Activated CD8-positive, alpha-beta memory T cell treated with anti-CD3 and anti-CD28 coated beads, Interleukin-2, amount 50 U/mL, for 4 hours (primary cell): ENCODE measurements around the gene PDP2.
"Not testable (repeated sequence)": the region's sequence is repeated elsewhere in the genome, so short reads cannot be mapped to it uniquely, and the experiment has no call there.

ENCODE experiments used
- DNase-seq: peaks from one replicate; pipeline ENCODE4 v3.0.0-alpha.2; 2020

PDP2 gene

DNA sequence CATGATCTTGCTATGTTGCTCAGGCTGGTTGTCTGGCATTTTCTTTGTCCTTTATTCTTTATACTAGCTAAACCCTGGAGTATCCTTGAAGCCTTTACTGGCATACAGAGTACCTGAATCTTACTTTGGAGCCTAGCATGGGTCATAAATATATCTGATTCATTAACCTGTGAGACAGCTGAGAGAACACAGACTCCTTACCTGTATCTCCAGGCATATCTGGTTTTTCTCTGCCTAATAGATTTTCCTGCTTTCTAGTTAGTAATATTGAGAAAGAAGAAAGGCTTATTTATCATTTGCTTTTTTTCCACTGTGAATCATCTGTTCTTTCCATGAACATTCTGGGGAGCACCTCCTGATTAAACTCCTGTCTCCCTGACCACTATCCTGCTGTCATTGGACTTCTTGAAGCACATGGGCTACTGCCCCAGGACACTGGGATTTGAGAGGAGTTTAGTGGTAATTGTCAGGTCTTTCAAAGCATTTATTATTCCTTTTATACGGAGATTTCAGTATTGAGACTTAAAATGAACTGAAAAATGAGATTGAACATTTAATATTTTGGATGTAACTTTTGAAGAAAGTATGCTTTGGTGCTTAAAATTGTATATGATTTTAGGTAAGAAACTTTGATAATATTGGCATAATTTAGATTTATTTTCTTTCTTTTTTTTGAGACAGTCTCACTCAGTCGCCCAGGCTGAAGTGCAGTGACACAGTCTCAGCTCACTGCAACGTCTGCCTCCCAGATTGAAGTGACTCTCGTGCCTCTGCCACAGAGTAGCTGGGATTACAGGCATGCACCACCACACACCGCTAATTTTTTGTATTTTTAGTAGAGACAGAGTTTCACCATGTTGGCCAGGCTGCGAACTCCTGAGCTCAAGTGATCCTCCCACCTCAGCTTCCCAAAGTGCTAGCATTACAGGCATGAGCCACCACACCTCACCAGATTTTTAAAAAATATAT, 8.6 kb downstream of the PDP2 start:
- DNase-seq: no peak

DNA sequence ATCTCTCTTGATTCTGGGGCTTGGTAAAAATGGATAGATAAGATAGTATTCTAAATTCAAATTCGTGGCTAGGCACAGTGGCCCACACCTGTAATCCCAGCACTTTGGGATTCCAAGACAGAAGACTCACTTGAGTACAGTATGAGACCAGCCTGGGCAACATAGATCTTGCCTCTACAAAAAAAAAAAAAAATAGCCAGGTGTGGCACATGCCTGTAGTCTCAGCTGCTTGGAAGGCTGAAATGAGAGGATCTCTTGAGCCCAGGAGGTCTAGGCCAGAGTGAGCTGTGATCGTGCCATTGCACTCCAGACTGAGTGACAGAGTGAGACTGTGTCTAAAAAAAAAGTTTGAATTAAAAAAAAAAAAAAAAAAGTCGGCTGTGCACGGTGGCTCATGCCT, 9.3 kb downstream of the PDP2 start:
- no peak for DNase-seq

DNA sequence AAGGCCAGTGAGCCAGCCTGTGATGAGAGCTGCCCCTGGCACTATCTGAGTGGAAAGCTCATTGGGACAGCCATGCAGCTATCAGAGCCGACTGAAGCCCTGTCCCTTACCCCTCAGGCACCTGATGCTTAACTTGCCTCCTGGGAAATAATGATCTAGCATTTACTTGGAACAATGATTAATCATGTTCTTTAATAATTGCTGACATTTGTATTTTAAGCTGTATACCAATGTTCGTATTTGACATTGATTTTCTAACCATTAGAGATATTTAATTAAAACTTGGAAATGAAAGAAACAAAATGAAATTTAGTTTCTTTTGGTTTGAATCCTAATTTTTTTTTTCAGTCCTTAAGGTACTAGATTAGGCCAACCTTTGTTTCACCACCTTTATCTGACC, 10.5 kb downstream of the PDP2 start:
- no peak for DNase-seq

DNA sequence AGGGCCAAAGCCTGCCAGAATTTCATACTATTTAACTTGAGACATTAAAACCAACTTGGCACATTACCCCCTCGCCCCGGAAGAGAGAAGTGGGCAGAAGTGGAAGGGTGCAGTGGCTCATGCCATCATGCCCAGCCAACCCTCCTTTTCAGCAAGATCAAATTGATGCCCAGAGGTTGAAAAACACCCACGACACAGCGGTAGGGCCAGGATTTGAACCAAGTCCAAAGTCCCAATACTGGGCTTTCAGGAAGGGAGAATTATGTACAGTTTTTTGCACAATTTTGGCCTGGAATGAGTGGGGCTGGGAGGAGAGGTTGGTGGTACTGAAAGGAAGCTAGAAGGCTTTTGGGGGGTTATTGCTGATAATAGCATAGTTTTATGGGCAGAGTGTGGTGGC, 11.0 kb downstream of the PDP2 start:
- no peak for DNase-seq

- DNase-seq: no peak
Measured at GRCh38 chr16:66891797-66892196, 11.5 kb downstream of the PDP2 start.

DNA sequence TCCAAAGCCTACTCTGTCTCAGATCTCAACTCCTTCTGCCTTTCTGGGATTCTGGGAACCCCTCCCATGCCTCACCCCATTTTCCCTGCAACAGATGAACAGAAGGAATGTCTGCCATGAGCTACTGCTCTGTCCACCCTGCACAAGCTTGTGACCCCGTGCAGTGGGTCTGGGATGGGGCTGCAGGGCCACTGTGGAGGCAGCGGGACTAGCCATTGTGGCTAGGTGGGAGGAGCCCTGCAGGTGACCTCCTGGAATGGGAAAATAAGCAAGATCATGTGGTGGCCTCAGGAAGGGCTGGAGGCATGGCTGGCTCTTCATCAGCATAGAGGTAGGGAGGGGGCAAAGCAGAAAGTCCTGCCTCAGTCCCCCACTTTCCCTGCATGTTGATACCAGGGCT, 13.7 kb downstream of the PDP2 start:
- no peak for DNase-seq

GRCh38 chr16:66894948-66895688, 14.8 kb downstream of the PDP2 start:
- DNase-seq: peak; percentile 57

DNA sequence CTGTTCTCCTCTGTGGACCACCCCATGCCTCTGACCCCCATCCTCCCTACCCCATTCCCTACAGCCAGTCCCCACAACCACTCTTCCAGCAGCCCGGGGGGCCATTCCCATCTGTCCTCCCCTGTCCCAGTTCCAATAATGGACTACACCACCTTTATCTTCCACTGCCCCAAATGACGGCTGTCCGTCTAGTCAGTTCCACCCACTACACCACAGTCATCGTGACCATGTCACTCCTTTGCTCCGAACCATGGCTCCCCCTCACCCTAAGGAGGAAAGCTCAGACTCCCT, 15.3 kb downstream of the PDP2 start:
- DNase-seq: no peak

DNA sequence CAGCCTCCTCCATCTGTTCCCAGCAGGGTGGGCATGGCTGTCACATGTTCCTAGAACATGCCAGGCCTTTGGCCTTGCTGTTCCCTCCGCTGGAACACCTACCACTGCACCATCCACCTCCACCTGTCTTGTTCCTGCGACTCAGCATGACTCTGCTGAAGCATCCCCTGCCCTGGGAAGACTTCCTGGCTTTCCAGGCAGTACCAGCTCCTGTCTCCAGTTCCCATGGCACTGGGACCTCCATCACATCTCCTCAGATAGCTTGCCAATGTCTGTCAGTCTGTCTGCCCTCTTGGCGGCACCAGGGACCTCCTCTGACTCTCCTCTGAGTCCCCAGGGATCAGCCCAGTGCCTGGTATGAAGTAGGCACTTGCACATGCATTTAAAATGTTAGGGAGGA, 15.7 kb downstream of the PDP2 start:
- no peak for DNase-seq

- not testable (repeated sequence) for DNase-seq
Measured at GRCh38 chr16:66896682-66897081, 16.4 kb downstream of the PDP2 start.

DNA sequence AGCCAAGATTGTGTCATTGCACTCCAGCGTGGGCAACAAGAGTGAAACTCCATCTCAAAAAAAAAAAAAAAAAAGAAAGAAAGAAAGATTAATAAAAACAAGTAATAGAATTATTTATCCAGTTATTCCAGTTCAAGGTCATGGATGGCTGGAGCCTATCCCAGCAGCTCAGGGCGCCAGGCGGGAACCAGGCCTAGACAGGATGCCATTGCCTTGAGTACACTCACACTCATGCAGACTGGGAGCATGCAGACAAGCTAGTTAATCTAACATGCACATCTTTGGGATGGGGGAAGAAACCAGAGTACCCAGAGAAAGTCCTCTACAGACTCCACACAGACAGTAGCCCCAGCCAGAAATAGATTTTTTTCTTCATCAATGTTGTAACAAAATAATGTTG, 17.9 kb downstream of the PDP2 start:
- no peak for DNase-seq

DNA sequence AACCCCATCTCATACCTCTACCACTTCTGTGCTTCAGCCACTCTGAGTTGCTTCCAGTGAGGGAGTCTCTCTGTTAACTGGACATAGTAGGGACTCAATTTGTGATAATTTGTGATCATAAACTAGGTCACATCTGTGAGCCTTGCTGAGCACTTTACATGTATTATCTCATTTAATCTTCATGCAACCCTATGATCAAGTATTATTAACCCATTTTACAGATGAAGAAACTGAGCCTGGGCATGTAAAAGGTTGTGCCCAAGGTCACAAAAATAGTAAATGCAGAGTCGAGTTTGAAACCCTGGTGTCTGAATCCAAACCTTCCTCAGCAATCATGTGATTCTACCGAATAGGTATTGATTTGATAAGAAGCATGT, 18.6 kb downstream of the PDP2 start:
- DNase-seq: no peak

DNA sequence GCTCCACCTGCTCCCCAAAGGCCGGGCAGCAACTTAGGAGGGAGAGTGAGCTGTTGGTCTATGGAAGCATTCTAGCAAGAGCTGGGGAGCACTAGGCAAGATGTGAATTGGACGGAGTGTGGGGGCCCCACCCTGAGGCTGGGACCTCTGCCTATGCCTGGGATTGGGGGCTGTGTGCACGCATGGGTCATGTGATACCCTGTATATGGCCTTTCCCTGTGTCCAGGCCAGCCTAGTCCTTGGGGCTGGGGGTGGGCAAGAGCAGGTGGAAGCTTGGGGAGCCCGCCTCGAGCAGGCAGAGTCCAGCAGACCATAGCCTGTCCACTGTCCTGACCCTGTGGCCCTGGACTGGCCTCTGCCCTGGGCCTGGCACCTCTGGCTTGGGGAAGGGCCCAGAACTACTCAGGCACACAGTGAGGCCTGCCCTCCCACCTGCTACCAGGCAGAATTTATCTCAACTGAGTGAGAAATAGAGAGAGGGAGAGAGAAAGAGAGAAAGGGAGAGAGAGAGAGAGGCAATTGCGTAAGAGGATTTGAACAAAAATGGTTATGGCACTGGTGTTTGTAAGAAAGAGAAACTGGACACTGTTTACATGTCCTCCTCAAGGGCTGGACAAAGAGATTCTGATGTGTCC, 19.1 kb downstream of the PDP2 start:
- no peak for DNase-seq

DNA sequence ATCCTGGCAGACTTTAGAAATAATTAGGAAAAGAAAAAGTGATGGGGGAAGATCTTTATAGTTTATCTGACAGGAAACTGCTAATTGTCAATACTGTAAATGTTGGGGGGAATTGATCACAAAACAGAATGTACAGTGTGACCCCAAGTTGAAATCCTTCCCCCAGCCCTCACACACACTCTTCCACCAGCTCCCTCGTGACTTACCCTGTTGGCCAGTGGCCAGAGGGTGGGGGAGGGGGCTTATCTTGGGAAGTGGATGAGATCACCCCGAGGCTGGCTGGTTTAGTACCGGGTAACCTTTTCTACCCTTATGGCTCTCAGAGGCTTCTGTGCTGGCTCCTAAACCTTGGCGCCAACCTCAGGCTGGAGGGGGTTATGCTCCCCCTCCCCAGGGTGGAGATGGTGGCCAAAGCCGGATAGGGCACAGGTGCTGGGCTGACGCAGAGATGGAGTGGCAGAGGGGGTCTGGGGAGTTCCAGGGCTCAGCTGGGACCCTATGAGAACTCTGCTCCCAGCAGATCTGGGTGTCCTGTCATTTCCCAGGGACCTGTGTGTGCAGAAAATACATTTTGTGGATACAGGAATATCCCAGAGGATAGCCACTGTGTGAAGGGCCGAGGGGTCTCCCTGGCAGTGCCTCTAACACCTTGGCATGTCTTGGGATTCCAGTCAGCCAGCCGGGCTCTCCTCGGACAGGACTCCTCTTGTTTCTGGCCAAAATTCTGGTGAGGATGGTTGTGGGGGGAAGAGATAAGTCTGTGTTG, 19.8 kb downstream of the PDP2 start:
- DNase-seq: no peak

DNA sequence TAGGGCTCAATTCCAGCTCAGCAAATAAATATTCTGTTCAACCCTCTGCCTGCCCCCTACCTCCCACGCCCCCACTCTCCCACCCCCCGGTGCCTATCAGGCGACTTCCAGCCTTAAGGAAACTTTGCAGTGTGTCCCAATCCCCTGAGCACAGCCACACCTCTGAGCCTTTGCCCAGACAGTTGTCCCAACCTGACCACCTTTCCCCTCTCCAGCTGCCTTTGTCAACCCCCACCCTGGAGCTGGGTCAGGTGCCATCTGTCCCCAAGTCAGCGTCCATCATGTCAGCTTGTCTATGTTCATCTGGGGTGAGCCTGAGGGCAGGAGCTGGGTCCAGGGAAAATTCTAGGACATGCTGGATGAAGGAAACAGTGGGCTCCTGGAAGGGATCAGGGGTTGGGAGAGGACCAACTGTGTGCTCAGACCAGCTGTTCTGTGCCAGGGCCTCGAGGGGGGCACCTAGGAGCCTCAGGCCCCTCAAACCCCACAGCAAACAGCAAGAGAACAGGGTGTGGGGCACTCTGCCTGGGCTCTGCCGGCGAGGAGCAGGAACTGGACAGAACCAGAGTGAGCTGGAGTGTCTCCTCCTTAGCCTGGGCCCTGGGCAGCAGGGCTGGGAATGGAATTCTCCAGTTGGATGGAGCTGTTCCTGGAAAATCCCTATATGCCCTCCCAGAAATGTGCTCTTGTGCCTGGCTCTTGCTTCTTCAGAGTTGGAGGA, 20.6 kb downstream of the PDP2 start:
- no peak for DNase-seq

DNA sequence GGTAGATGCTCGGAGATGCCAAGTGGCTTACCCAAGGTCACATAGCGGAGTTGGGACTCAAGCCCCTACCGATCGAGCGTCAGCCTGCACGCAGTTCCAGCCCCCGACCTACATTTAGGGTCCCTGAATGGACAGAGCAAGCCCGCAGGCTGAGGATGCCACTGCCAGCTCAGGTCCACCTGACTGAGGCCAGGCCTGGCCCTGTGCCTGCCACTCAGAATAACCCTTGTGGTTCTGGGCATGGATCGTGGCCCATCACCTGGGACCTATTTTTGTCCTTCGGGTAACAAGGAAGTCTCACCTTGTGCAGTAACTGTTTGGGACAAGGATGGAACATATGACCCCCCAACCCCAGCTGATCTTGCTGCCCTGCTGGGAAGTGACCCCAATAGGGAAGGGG, 21.3 kb downstream of the PDP2 start:
- DNase-seq: no peak

DNA sequence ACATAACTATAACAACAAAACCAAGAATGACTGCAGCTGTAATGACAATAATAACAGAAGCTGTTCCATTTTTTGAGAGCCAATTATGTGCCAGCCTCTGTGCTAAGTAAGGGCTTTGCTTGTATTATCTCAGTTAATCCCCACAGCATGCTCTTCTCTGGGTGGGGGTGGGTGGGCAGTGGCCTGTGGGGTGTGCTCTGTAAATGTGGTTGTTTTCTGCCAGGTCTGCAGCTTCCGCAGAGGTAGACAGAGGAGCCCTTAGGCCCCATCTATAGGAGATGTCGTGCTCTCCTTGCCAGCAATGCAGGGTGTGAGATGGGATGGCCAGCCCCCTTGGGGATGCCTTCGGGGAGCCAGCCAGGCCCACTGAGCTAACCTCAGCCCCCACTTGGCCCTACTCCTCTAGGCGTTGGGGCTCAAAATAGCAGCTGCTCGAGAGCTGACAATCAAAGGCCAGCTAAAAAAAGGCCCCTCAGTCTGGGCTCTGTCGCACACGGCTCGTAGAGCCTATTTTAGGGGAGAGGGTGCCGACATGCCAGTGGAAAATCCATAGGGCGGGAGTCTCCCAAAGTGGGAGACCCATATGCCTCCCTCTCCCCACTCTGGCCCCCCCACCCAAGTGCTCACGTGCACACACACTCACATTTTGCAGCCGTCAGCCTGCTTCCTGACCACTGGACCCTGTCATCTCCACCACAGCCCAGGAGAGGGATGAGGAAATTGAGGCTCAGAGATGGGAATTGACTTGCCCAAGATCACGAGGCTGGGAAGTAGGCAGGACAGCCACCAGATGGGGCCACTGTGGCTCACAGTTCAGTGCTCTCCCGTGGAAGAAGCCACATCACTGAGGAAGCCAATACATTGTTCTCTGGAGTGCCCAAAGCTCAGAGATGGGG, 22.6 kb downstream of the PDP2 start:
- no peak for DNase-seq

GRCh38 chr16:66903544-66904427, 23.5 kb downstream of the PDP2 start:
- no peak for DNase-seq

GRCh38 chr16:66904428-66904845, 24.1 kb downstream of the PDP2 start:
- no peak for DNase-seq
